Erythroblast (primary cell): Measurements from ENCODE around the gene SRRM2.

Source experiments
- GATA1 ChIP-seq: IDR thresholded peaks from 2 replicates; pipeline ENCODE4 v1.6.1; 2011; ENCODE audit warnings: low read depth, mild to moderate bottlenecking, control low read depth, low read length, moderate library complexity
- POLR2A ChIP-seq: IDR thresholded peaks from 2 replicates; pipeline ENCODE4 v1.6.1; 2011; ENCODE audit warnings: mild to moderate bottlenecking, low read length

DNA sequence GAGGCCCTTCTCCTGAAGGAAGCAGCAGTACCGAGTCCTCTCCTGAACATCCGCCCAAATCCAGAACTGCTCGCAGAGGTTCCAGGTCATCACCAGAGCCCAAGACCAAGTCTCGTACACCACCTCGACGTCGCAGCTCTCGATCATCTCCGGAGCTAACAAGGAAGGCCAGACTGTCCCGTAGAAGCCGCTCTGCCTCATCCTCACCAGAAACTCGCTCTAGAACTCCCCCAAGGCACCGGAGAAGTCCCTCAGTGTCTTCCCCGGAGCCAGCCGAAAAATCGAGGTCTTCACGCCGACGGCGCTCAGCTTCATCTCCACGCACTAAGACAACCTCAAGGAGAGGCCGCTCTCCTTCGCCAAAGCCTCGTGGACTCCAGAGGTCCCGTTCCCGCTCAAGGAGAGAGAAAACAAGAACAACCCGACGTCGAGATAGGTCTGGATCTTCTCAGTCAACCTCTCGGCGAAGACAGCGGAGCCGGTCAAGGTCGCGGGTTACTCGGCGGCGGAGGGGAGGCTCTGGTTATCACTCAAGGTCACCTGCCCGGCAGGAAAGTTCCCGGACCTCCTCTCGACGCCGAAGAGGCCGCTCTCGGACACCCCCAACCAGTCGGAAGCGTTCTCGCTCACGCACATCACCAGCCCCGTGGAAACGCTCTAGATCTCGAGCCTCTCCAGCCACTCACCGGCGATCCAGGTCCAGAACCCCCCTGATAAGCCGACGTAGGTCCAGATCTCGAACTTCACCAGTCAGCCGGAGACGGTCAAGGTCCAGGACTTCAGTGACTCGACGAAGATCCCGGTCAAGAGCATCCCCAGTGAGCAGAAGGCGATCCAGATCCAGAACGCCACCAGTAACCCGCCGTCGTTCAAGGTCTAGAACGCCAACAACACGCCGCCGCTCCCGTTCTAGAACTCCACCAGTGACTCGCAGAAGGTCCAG, 13.3 kb downstream of the SRRM2 start:
- TF ChIP-seq POLR2A (no peak), GATA1 (no peak)
